Myocyte (in vitro differentiated cells): ENCODE measurements around the gene NUP210. TPM values are rescaled to one million over a fixed set of nuclear protein-coding genes. Genes with fewer than 3 reads are reported as not detected.
A peak's percentile ranks its signal among the peaks of the same experiment; 100 is the strongest.
"Not testable (repeated sequence)": the region's sequence is repeated elsewhere in the genome, so short reads cannot be mapped to it uniquely, and the experiment has no call there.

Experiments used
- DNase-seq: peaks from one replicate; pipeline ENCODE4 v3.0.0-alpha.2; 2012; ENCODE audit warnings: low read depth
- polyA plus RNA-seq: library from polyadenylated mRNA; unstranded; fragments of >200 nt; gene quantifications from one replicate; pipeline ENCODE4 v1.2.1, GENCODE V29; 2012; ENCODE audit warnings: missing spikeins
- total RNA-seq: library from RNA; depleted of rRNA; stranded (reverse); fragments of >200 nt; gene quantifications from 2 replicates; pipeline ENCODE4 v1.2.3, GENCODE V29; 2014

The NUP210 gene
- not detected in 2 replicates for total RNA-seq
- not detected for polyA plus RNA-seq

- DNase-seq, result no peak
Observed at GRCh38 chr3:13420045-13420830, at the start of gene NUP210. NUP210 (minus strand) TSS chr3:13420322; CDS start chr3:13420226, 96 bp downstream.

DNA sequence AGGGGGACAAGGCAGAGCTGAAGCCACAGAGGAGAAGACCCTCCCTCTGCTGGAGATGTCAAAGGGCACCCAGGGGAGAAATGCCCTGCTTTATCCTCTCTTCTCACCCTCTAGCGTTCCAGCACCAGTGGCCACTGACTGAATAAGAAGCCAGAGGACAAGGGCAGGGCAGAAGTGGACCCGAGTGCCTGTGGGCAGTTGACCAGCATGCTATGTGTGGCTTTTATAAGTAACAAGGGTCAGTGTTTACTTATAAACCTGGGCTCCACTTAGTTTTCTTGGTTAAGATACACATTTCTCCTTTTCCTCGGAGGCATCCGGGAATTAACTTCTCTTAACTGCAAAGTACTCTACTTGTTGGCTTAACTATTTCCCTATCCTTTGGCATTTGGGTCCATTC, 46.7 kb upstream of the NUP210 start:
- peak; percentile 67 for DNase-seq

DNA sequence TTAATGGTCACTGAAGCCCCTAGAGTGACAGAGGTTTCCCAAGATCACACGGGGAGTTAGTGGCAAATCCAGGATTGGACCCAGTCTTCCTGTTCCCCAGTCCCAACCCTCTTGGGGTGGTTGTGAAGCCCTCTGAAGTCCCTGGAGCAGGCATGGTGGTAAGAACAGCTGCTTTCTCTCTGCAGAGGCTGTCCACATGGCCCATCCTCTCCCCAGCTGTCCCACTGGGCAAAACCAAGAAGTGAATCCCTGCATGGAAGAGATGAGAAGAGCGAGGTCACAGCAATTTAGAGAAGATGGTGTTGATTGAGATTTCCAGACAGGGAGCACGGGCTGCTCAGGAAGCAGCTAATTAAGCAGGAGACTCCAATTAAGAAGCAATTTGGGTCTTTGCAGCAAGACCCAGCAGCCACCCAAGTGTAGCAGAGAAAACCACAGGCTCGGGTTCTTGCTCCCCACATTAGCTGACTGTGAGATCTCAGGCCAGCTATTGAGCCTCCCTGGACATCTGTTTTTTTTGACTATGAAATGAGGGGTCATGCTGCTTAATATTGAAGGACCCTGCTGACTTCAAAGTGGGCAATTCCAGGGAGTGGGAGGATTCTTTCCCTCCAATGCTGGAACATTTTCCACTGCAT, 45.2 kb upstream of the NUP210 start:
- DNase-seq, result peak; percentile 90

GRCh38 chr3:13463618-13464400, 43.7 kb upstream of the NUP210 start:
- DNase-seq, result peak; percentile 77

GRCh38 chr3:13462822-13463221, 42.7 kb upstream of the NUP210 start:
- peak; percentile 78 for DNase-seq

DNA sequence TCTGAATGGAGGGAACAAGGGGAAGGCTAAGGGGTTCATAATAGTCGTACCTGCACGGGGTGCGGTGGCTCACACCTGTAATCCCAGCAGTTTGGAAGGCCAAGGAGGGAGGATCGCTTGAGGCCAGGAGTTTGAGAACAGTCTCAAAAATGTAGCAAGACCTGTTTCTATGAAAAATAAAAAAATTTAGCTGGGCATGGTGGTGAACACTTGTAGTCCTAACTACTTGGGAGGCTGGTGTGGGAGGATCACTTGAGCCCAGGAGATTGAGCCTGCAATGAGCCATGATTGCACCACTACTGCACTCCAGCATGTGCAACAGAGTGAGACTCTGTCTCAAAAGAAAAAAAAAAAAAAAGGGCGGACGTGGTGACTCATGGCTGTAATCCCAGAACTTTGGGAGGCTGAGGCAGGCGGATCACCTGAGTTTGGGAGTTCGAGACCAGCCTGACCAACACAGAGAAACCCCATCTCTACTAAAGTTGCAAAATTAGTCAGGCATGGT, 42.1 kb upstream of the NUP210 start:
- DNase-seq, result no peak

DNA sequence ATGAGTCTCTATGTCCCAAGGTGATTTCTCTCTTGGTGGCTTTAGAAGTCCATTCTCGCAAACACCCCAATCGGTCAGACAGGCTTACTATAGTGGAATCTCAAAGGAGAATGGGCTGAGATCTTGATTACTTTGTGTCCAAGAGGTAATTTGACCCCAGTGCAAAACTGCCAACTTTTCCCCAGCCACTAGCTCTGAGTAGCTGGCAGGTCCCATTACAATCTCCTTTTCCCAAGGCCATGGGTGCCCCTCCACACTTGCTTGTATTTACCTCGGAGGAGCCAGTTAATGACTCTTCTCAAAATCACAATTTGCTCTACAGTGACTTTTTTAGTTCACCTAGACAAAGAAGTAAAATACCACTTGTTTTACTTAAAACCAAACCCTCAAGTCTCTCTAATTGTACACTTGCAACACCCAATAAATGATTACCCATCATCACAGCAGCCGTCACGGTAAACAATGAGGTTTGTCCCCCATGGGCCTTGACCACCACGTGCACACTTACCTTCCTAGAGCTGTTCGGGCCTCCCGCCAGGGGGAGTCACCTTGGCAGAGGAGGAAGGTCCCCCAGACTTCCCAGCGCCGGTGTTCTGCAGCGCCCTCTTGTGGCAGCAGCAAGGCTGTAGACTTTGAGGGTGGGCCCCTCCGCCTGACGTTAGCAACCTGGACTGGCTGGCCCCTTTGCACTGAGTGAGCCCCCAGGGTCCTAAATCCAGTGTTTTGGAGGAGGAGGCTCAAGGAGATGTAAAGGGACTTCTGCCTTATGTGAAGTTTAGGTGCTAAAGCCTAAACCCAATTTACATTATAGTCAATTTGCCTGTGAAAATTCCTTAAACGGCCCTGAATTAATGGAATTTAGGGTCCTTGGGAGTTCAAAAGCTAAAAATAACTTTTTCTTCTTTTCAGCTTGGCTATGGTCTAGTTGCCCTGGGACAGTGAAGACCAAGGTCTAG, 41.3 kb upstream of the NUP210 start:
- no peak for DNase-seq

DNA sequence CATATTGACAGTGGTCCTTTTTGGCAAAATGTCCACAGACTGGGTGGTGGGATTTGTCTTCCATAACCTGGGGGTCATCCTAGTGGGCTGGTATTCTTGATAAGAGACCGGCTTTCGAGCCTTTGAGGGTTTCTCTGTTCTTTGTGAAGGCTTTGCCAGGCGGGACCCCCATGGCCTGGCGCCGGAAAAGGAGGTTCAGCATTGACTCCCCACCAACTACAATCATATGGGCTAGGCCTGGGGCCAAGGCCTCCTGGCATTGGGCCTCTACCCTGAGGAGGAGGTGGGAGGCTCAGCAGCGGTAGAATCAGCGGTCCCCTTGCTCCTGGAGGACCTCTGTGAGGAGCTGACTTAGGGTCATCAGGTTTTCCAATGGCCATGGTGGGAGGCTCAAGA, 40.2 kb upstream of the NUP210 start:
- no peak for DNase-seq

DNA sequence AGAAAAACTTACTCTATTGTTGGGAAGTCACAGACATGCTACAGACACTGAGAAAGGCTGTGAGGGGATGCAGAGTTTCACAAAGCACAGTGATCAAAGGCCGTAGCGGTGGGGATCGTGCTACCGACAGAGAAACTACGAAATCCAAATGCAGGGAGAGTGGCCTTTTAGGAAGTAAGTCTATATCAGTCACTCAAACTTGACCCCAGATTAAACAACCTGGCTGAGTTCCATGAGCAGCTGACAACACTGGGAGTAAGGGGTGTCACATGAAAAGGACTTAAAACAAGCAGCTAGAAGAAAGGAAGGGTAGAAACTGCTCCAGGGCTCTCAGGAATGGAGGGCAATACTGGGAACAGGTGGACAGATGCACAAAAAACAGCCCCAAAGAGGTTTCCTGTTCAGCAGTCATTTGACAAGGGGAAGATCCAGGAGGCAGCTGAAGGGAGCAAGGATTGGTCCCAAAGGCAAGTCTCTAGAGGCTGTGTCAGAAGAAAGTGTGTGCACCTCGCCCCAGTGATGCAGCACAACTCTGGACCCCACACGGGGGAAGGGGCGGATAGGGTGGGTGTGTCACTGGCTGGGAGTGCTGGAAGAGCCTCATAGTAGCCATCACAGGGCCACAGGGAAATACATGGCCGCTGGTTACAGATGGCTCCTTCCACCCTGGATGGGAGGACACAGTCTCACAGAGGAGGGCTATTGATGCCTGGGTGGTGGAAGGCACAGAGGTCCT, 39.7 kb upstream of the NUP210 start:
- no peak for DNase-seq

GRCh38 chr3:13457593-13457992, 37.5 kb upstream of the NUP210 start:
- DNase-seq, result no peak

GRCh38 chr3:13455644-13456043, 35.5 kb upstream of the NUP210 start:
- DNase-seq, result no peak

- DNase-seq, result peak; percentile 54
Observed at GRCh38 chr3:13452490-13453335, 32.6 kb upstream of the NUP210 start.

GRCh38 chr3:13451301-13451673, 31.2 kb upstream of the NUP210 start:
- no peak for DNase-seq

- DNase-seq, result not testable (repeated sequence)
Observed at GRCh38 chr3:13442882-13443281, 22.8 kb upstream of the NUP210 start.

GRCh38 chr3:13440204-13440817, 20.2 kb upstream of the NUP210 start:
- no peak for DNase-seq

GRCh38 chr3:13436213-13436612, 16.1 kb upstream of the NUP210 start:
- not testable (repeated sequence) for DNase-seq

- DNase-seq, result no peak
Observed at GRCh38 chr3:13433912-13434311, 13.8 kb upstream of the NUP210 start.

DNA sequence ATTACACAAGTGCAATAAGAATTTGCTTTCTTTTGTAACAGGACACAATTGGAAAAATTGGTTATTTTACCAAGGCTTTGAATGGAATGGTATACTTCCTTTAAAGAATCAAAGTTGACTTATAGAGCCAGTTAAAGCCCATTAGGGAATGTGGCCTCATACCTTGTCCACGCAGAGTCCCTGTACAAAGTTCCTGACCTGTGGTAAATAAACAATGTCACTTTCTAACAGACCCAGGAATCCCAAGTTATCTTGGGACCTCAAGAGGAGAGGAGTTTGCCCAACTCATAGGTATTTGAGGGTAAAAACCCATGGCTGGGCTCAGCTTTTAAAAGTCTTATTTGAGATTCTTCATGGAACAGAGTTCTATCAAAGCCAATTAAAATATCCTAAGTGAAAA, 12.0 kb upstream of the NUP210 start:
- DNase-seq, result no peak
